Medulla oblongata (tissue), 1 donor: ENCODE results near the gene CACNA1B.
"Not testable (repeated sequence)": the region's sequence is repeated elsewhere in the genome, so short reads cannot be mapped to it uniquely, and the experiment has no call there.

ENCODE experiments used
- DNase-seq: peaks from one replicate; pipeline ENCODE4 v3.0.0-alpha.2; 2015; ENCODE audit errors: extremely low spot score

CACNA1B gene

DNA sequence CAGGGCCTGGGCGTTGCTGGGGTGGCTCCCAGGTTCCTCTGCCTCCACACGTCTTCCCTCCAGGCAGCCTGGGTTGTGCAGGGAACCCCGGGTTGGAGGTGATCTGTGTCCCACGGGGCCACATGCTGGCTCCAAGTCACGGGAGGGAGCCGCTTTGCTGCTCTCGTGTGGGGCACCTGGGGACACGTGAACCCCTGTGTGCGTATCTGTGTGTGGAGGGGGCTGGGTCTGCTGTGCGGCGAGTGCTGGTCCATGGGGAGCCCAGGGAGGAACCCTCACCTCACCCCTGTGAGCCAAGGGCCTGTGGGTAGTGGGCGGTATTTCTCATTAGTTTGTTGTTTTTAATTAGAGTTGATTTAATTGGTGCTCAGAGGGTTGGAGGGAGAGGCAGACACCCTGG is 7.5 kb downstream of the CACNA1B start:
- not testable (repeated sequence) for DNase-seq

DNA sequence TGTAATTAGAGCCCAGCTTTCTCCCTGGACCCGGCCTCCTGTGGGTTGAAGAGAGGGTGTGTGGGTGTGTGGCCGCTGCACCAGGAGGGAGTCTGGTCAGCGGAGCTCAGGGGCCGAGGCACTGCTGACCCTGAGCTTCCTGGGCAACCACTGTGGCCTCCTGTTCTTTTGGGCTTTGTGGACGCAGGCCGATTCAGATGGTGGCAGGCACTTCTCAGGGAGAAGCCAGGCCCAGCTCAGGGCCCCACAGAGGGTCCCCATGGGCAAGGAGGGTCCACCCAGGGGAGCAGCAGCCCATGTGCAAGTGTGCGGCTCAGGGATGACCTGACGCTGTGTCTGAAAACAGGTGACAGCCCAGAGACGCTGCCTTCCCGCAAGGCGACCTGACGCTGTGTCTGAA is 11.0 kb downstream of the CACNA1B start:
- not testable (repeated sequence) for DNase-seq

DNA sequence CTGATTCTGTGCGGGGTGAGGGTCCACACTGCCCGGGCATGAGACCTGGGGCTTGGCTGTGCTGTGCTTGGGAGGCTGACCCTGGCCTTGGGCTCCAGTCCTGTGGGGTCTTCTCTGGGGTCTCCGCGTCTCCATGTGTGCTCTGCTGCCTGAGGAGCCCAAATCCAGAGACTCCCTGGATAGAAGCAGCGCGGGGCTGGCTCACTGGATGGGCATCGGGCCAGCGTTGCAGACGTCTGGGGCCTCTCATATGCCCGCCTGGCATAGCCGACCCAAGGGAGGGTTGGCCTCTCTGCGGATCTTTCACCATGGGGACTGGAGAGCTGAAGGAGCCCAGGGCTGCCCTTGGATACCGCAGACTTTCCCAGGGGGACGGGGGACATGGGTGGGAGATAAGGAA is 12.4 kb downstream of the CACNA1B start:
- not testable (repeated sequence) for DNase-seq

DNA sequence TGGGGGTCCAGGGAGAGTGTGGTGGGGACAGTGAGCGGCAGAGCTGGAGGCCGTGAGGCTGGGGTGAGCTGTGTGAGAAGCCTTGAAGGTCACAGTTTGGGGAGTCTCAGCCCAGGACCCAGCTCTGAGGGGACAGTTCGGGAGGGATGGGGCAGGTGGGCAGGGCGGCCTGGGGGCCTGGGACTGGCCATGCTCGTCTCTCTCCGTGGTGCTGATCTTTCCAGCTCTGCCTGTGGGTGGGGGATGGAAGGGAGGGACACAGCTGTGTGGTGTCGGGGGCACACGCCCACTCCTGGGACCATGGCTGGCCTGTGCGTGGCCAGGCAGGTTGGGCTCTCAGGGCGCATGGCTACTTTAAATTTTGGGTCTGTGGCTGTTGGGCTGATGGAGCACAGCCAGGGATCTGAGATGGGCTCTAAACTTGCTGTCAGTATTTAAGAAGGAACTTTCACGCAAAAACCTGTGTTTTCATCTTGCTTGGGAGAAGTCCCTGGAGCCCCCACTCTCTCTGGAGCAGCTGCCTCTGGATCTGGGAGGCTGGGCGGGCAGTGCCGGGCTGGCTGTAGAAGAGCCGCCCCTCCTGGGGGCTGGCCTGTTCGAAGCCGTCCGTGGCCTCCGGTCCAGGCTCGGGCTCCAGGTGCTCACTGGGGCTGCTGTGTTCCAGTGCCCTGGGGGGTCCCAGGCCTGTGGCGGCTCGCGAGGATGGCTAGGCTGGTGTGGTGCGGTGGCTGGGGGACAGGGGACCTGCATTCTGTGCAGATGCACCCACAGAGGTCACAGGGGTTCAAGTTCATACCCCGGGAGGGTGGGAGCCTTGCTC is 13.4 kb downstream of the CACNA1B start:
- not testable (repeated sequence) for DNase-seq

DNA sequence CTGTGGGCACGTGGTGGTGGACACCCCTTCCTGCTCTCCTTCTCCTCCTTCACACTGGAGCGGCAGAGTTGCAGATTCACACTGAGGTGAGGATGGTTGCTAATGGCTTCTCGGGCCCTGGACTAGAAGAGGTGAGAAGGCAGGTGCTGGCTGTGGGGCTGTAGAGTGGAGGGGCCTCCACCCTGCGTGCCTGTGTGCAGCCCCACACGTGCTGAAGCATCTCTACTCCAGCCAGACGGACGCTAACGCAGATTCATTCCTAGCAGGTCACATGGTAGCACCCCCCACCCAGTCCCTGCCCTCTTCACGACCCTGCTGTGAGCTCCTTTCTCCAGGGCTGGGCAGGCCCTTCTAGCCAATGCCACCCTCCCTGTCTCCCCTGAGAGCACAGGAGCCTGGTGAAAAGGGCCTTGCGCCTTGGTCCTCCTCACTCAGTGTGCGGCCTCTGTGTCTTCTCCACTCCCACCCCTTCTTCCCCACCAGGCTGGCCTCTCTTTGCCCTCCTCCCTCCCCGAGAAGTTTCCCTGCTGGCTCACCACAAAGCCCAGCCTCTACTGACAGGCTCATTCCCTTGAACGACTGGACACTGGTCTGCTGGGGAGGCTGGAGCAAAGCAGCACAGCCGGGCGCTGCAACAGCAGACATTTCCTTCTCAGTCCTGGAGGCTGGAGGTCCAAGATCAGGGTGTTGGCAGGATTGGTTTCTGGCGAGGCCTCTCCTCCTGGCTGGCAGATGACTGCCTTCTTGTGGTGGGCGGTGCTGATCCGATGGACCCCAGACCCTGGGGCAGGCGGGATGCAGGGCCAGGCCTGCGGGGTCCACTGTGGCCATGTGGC is 14.2 kb downstream of the CACNA1B start:
- DNase-seq: no peak

DNA sequence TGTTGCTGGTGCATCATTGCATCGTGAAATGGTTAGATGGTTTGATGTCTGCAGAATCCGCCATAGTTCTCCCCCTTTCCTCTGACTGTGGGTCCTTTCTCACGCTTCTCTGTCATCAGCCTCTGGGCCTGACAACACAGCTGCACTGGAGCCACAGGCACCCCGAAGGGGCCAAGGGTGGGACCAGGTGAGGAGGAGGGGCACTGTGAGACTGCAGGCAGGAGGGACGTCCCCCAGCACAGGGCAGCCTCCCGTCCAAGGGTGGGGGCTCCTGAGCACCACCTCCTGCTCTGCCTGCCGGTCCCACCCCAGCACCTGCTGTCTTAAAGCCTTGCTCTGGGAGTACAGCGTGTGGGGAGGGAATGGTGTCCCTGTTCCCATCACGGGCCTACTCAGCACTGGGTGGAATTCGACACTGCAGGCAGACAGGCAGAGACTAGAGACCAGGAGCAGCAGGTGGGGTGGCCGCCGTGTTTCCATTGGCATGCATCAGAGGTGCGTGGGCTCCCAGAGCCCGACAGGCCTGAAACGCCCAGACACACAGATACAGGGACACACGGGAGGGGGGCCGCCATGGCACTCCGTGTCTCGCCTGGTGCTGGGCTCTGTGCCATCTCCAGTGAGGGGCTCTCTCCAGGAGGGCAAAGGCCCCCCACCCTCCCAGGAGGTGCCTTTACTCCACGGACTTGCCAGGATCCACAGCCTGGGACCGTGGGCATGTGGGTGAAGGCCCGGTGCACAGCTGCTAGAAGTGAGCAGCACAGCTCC is 15.0 kb downstream of the CACNA1B start:
- DNase-seq: no peak

DNA sequence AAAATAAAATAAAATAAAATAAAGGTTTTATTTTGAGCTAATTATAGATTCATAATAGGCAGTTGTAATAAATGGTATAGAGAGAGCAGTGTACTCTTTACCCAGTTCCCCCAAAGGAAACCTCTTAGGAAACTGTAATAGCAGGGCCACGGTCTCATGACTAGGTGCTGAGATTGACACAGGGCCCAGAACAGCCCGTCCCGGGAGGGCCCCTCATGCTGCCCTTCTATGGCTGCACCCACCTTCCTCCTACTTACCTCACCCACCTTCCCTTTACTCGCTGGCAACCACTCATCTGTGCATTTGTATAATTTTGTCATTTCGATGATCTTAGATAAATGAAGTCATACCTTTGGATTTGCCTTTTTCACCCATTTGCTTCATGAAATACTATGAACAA is 16.1 kb downstream of the CACNA1B start:
- DNase-seq: no peak

DNA sequence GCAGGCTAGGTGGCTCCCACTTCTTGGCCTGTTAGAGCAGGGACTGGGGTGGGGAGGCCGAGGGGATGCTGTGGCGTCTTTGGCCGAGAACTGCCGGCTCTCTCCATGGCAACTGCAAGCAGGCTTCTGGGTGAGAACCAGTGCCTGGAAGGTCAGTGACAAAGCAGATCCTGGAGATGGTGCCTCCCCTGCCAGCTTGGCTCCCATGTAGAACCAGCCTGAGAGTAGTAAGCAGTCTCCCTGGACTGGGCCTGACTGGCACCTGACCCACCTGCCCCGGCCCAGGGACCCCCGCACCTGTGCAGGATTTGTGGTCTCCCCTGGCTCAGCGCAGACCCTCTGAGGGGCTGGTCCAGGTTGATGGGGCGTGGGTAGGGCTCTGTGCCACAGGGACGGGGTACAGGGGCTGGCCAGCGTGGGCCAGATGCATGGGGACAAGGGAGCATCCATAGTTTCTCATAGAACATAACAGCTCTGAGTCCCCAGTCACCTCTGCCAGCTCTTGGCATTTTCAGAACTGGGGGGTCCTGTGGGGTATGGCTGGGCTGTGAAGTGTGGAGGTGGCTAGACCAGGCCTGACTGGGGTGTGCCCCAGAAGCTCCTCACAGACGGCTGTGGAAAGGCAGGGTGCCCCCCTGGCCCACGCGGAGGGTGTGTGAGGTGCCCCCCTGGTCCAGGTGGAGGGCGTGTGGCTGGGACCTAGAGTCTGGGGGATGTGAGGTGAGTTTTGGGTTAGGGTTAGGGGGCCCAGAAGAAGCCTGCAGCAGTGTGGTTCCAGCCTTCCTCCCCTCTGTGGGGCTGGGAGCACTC is 22.2 kb downstream of the CACNA1B start:
- DNase-seq: no peak

DNA sequence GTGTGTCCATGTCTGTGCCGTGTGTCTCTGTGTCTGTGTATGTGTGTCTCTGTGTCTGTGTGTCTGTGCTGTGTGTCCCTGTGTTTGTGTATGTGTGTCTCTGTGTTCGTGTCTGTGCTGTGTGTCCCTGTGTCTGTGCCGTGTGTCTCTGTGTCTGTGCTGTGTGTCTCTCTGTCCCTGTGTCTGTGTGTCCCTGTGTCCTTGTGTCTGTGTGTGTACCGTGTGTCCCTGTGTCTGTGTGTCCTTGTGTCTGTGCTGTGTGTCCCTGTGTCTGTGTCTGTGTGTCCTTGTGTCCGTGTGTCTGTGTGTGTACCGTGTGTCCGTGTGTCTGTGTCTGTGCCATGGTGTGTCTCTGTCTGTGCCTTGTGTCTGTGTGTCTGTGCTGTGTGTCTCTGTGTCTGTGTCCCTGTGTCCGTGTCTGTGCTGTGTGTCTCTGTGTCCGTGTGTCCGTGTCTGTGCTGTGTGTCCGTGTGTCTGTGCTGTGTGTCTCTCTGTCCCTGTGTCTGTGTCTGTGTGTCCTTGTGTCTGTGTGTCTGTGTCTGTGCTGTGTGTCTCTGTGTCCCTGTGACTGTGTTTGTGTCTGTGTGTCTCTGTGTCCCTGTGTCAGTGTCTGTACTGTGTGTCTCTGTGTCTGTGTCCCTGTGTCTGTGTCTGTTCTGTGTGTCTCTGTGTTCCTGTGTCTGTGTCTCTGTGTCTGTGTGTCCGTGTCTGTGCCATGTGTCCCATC is 23.2 kb downstream of the CACNA1B start:
- no peak for DNase-seq

DNA sequence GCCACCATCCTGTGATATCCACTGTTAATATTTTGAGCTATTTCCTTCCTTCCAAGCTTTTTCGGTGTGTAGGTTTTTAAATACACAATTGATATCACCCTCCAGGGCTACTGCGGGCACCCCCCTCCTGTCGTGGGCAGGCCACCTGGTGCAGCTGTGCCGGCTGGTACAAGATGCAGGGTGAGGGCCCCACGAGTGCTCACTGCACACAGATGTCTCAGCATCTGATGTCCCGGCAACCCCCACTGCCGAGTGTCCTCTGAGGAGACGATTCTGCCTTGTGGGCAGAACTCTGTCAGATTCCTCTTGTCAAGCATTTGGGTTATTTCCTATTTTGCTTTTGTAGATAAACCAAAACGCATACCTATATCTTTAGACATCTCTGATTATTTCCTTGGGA is 25.1 kb downstream of the CACNA1B start:
- no peak for DNase-seq

DNA sequence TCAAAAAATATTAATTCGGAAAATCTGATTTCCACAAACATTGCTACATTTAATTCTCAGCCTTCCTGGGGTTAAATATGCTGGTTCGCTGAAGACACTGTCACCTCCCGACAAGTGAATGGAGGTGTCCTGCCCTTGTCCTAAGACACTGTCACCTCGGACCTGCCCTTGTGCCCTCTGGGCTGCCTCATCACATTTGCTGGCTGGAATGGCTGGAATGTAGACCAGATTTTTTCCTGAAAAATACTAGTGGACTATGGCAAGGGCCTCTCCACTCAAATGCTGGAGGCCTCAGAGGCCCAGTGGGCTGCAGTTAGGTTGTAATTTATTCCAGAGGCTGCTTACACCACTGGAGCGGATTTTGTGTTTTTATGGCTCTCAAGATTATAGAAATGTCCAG is 28.2 kb downstream of the CACNA1B start:
- DNase-seq: no peak

DNA sequence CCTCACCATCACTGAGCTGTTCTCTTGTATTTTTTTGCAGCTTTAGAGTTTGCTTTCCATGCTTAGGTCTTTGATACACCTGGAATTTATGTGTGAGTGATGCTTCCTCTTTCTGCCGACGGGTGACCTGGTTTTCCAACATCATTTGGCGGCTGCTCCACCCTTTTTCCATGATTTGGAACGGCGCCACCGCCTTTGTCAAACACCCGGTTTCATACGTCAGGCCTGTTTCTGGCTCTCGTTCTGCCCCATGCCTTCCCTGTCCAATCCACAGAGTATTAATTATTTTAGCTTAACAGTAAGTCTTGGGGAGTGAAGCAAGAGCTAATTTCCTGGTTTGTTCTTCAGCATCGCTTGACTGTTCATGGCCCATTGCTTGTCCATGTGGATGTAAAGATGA is 30.2 kb downstream of the CACNA1B start:
- no peak for DNase-seq

DNA sequence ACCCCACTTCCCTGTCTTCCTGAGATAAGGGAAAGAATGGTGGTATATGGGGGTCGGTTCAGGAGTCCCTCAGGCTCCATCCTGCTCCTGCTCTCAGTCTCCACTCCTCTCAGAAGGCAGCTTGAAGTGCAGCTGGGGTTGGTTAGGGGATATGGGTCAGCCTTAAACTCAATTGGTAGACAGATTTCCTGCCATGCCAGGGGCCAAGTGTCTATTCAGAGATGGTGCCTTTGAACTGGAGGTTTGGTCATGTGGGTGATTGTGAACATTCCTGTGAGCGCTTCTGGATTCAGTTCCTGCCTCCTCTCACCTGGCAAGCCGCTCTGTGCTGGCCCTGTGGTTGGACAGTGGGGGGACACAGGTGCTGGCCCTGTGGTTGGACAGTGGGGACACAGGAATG is 35.1 kb downstream of the CACNA1B start:
- no peak for DNase-seq

DNA sequence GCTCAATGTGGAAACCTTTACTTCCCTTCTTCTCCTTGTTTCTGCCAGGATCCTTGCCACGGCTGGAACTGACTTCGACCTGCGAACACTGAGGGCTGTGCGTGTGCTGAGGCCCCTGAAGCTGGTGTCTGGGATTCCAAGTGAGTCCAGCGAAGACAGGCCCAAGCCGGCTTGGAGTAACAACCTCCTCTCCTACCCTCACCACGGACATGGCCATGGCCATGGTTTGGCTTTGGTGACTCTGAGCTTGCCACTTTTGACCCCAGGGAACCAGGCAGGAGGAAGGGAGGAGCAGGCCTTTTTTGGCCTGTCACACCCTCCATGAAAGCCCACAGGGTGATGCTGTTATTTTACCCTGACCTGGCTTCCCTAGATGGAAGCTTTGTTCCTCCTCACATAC is 35.5 kb downstream of the CACNA1B start:
- DNase-seq: no peak

DNA sequence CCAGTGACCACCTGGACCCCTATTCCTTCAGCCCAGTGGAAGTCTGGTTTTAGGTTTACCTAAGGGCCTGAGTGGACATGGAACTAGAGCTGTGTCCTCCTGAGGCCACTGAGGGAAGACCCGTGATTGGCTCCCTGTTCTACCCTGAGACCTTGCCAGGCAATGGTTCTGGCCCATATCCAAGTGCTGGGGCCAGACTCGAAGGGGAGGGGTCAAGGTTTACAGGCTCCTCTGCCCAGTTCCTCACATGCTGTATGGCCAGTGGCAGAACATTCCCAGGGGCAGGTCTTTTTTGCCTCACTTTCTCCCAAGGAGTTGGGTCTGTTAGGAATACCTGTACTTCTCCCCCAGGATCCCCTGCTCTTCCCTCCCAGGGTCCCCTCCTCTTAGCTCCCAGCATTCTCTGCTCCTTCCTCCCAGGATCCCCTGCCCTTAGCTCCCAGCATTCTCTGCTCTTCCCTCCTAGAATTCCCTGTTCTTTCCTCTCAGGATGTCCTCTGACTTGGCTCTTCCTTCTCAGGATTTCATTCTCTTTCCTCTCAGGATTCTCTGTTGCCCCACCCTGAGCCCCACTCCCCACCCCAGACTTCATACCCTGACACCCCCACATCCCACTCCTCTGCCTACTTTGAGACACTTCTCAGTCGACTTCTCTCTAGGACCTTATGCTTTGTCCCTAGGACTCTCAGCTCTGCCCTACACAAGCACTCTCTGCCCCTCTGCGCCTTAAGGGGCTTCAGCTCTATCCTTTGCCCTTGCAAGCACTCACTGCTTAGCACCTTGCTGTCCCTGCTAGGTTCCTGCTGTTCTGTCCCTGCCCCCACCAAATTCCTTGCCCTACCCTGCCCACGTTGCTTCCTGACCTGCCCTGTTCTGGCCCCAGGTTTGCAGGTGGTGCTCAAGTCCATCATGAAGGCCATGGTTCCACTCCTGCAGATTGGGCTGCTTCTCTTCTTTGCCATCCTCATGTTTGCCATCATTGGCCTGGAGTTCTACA is 36.5 kb downstream of the CACNA1B start:
- no peak for DNase-seq

DNA sequence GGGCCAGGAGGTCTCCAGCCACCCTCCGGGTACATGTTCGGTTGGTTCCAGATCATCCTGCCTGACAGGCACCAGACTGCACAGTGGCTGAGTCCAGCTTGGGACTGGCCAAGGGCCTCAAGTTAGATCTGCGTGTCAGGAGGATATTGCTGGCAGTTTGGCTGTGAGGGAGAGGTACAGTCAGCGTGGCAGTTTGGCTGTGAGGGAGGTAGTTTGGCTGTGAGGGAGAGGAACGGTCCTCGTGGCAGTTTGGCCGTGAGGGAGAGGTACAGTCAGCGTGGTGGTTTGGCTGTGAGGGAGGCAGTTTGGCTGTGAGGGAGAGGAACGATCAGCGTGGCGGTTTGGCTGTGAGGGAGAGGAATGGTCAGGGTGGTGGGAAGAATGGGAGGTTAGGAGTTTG is 39.0 kb downstream of the CACNA1B start:
- no peak for DNase-seq

DNA sequence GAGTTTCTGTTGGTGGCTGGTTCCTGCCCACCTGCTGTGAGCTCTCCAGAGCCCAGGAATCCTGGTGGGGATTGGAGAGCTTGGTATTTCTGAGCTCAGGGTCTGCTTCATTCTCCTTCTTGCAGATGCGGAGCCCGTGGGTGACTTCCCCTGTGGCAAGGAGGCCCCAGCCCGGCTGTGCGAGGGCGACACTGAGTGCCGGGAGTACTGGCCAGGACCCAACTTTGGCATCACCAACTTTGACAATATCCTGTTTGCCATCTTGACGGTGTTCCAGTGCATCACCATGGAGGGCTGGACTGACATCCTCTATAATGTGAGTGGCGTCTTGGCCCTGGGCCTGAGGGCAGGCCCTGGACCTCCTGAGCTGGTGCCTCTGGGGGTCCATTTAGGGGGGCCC is 39.5 kb downstream of the CACNA1B start:
- no peak for DNase-seq

DNA sequence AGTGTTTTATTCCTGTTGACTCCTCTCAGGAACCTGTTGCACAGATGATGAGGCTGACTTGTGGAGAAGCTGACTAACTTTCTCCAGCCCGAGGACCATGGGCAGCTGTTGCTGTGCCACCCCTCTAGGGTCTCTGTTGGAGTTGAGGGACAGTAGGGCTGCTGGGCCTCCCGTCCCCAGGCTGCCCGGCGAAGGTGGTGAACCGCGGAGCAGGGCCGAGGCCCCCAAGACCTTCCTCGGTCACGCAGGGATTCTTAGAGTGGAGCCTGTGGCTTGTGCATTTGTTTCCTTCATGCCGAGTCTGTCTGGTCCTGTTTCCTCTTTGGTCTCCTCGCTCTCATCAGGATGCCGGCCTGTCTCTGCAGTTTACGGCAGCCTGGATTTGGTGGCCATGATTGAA is 40.2 kb downstream of the CACNA1B start:
- no peak for DNase-seq

DNA sequence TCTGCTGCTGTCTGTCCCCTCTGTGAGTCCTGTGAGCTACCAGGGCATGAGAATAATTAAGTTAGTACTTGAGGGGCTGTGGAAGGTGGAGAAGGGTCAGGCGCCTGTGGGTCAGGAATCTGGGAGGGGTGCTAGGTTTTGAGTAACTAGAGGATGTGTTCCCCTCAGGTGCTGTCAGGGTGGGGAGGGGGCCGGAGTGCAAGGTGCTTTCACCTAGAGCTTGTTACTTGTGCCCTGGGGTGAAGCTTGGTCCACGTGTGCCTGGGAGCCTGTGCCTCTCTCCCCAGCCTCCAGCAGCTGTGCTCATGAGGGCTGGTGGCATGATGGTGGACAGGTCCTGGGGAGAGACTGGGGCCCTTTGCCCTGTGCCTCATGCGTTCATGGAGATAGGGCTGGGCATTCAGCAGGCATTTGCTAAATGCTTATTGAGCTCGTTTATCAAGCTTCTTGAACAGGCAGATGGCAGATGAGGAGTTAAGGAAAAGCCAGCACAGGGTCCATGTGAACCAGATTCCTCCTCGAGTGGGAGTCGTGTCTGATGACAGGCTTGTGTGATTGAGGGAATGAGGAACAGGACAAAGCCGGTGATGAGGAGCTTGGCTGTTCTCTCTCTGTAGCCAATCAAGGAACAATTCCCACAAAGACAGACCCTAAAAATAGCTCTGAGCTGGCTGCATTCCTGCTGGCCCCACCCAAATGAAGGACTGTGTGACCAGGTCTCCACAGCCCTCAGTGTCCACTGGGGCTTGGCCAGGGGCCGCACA is 40.9 kb downstream of the CACNA1B start:
- no peak for DNase-seq
